Epithelial cell of esophagus (primary cell): ENCODE measurements around the gene LY86.
A peak's percentile ranks its signal among the peaks of the same experiment; 100 is the strongest.
"Not testable (repeated sequence)": the region's sequence is repeated elsewhere in the genome, so short reads cannot be mapped to it uniquely, and the experiment has no call there.

Experiments used
- DNase-seq: peaks from one replicate; pipeline ENCODE4 v3.0.0; 2010; ENCODE audit warnings: low read depth
- H3K4me3 ChIP-seq: 2 replicates; pipeline ENCODE4 v1.5.1; 2011; ENCODE audit warnings: mild to moderate bottlenecking, low read length, control low read depth
- TF ChIP-seq, protein P1 (sequence below): IDR thresholded peaks from 2 replicates; pipeline ENCODE4 v1.5.1; 2011; ENCODE audit warnings: low read depth, mild to moderate bottlenecking, low read length, control low read depth, inconsistent platforms; ENCODE audit not compliant: insufficient read depth; ENCODE audit errors: missing control alignments

The LY86 gene

DNA sequence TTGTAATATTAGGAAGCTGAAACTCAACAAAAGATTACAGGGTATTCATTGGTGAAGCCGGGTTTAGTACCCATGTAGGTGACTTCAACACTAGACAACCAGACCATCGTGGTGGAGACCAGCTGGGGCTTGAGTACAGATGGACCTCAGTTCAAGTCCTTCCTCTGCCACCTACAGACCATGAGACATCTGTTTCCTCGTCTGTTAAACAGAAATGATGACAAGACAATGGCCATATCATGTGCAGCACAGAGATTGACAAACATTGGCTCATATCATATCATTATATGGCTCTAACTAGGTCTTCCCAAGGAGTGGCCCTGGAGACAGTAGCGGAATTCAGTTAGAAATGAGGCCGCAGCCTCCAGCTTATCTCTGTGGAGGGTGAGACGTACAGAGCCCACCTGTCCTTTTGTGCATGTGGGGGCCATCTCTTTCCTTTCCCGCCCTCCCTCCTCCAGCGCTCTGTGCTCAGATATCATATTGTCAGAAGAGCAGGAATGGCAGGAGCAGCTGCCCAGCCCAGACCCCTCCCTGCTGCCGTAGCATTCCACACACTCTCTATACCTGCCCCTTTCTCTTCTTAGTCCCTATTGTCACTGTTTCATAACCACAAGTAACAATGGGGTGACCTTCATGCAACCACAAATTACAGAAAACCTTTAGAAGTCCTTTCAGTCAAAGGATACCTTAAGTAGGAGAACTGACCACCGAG, 75.1 kb downstream of the LY86 start:
- TF ChIP-seq, protein P1, sequence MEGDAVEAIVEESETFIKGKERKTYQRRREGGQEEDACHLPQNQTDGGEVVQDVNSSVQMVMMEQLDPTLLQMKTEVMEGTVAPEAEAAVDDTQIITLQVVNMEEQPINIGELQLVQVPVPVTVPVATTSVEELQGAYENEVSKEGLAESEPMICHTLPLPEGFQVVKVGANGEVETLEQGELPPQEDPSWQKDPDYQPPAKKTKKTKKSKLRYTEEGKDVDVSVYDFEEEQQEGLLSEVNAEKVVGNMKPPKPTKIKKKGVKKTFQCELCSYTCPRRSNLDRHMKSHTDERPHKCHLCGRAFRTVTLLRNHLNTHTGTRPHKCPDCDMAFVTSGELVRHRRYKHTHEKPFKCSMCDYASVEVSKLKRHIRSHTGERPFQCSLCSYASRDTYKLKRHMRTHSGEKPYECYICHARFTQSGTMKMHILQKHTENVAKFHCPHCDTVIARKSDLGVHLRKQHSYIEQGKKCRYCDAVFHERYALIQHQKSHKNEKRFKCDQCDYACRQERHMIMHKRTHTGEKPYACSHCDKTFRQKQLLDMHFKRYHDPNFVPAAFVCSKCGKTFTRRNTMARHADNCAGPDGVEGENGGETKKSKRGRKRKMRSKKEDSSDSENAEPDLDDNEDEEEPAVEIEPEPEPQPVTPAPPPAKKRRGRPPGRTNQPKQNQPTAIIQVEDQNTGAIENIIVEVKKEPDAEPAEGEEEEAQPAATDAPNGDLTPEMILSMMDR, result no peak
- DNase-seq, result no peak
- no peak overlapping the region for H3K4me3 ChIP-seq

DNA sequence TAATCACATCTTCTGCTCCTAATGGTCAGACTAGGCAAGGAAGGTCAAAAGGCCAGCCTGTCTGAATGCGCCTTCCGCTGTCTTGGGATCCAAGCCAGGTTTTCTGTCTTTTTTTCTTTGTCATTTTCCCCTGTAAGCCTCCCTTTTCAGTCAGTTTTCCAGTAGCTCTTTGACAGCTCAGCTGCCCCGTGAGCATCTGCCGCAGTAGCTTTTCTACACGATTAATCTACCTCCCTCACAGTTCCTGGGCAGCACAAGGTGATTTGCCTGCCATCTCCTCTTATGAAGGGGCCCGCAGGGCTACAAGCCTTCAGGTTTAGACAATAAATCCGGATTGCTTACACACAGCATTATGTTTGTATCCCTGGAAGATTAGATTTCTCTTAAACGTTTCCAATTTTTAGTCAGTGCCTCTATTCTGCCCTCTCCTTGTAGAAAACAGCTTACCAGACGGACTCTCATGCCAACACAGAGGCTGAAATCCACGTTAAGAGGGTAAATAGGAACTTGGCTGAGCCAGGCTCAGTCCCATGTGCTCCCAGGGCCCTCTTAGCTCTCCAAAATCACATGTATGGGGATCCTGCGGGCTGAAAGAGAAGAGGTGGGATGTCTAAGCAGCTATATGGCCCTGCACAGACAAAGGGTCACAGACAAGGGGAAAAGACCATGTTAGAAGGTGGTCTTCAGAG, 77.2 kb downstream of the LY86 start:
- H3K4me3 ChIP-seq, result no peak overlapping the region
- TF ChIP-seq, protein P1, result no peak
- no peak for DNase-seq

DNA sequence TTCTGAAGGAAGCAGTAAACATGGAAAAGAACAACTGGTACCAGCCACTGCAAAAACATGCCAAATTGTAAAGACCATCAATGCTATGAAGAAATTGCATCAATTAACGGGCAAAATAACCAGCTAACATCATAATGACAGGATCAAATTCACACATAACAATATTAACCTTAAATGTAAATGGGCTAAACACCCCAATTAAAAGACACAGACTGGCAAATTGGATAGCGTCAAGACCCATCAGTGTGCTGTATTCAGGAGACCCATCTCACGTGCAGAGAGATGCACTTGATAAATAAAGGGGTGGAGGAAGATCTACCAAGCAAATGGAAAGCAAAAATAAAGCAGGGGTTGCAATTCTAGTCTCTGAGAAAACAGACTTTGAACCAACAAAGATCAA, 81.6 kb downstream of the LY86 start:
- H3K4me3 ChIP-seq, DNase-seq: not testable (repeated sequence)

DNA sequence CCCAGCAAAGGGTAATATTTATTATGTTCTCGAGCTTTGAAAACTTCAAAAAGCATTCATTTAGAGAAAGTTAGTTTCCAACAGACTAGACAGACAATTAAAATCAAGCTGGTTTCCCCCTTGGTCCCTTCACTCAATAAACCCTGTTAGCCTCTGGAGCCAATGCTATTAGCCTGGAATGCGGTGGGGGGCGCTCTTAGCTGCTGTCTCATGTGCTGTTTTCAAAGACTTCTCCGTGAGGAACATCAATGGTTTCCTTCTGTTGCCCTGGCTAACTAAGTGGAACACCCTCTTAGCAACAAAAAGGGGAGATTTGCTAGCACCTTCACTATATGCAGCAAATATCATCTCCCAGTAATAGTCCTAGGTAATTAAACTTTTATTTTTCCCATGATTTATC, 86.4 kb downstream of the LY86 start:
- H3K4me3 ChIP-seq, result no peak overlapping the region
- TF ChIP-seq, protein P1, result peak; percentile 32
- peak; percentile 30 for DNase-seq

DNA sequence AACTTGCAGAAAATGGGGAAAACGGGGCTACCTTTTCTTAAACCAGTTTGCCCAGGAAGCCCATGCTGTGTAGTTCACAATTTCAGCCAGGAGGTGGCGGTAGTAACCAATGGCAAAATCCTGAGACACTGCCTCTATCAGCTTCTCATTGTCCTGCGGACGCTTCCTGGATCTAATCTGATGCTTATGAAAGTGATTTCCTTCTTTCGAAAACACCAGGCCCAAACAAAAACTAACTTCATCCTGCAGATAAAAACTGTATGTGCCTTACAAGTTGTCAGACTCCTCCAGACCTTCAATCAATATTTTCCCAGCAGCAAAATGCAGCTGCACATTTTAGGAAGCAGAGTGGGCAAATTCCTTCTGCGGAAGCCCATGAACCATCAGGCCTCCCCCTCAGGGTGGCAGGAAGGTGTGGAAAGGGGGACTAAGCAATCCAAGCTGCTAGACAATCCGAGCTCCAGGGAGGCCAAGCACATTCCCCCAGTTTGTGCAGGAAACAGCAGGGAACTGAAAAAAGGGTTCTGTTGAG, 88.5 kb downstream of the LY86 start:
- DNase-seq, result peak; percentile 78
- no peak overlapping the region for H3K4me3 ChIP-seq
- TF ChIP-seq, protein P1, result peak; percentile 97

DNA sequence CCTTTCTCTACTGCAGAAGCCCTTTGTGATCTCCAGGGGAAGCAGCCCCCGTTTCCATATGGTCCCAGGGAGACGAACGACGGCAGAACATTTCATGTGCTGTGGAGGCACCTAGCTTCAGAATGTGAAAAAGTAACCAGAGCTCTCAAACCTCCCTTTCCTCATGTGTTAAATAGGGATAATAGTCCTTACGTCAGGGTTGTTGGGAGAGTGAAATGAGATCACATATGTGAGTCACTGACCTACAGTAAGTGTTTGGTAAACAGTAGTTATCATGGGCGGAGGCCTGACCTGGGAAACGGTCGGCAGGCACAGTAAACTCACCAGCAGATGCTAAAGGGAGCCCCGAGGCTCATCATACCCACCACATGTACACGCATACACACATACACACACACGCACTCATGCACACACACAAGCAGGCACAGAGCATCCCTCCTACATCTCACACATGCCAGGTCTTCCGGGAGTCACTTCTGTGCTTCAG, 89.7 kb downstream of the LY86 start:
- TF ChIP-seq, protein P1, result no peak
- H3K4me3 ChIP-seq, result no peak overlapping the region
- peak; percentile 84 for DNase-seq

DNA sequence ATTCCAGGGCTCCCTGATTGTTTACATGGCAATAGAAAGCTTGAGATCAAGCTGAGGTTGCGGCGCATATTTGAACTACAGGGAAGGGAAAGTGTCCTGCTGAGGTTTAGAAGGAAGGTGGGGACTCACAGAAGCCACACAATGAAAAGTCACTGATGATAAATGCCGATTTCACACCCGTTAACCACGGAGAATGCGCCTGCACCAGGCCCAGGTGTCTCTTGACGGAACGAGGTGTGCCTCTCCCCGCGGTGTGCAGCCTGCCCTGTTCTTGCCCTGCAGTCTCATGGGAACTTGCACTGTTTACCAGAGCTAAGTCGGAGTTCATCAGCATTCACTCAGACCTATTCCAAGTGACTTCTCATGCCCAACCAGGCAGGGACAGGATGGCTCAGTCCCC, 90.3 kb downstream of the LY86 start:
- TF ChIP-seq, protein P1, result no peak
- no peak for DNase-seq
- H3K4me3 ChIP-seq, result no peak overlapping the region
